ENCODE measurements around the gene CDHR2.

DNA sequence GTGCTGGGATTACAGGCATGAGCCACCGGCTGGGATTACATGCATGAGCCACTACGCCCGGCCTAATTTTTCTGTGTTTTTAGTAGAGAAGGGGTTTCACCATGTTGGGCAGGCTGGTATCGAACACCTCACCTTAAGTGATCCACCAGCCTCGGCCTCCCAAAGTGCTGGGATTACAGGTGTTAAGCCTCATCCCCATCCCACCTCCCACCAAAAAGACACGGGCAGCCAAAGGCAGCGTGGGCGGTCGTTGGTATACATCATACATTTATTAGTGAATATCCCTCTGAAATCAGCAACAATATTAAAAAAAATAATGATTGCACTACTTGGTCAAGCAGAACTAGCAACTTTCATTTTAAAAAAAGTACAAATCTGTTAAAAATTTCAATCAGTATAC lies 22.7 kb upstream of the CDHR2 start:
- TF ChIP-seq POLR2A (IDR thresholded peaks at IDR 0.05) = no peak
- TF ChIP-seq CTCF (IDR thresholded peaks at IDR 0.05) = no peak
- no peak for TF ChIP-seq EP300 (IDR thresholded peaks at IDR 0.05)

Data from tibial nerve (tissue), 4 donors.